Mesothelial cell of epicardium (in vitro differentiated cells): ENCODE measurements around the gene ENTR1. TPM values are rescaled to one million over a fixed set of nuclear protein-coding genes. Genes with fewer than 3 reads are reported as not detected.

ENCODE experiments used
- DNase-seq, 2 experiments: peaks; one replicate each; pipeline ENCODE4 v3.0.0; 2021; ENCODE audit warnings: low spot score in 2 of 2; ENCODE audit not compliant: unreplicated experiment in 2 of 2
- H3K27ac Mint-ChIP-seq: 2 replicates; pipeline ENCODE4 v1.8.0; 2021; ENCODE audit warnings: mixed read lengths
- H3K27me3 Mint-ChIP-seq: 2 replicates; pipeline ENCODE4 v1.8.0; 2021; ENCODE audit warnings: low read depth, mixed read lengths
- H3K36me3 Mint-ChIP-seq: 2 replicates; pipeline ENCODE4 v1.8.0; 2021; ENCODE audit warnings: mixed read lengths
- H3K4me1 Mint-ChIP-seq: 2 replicates; pipeline ENCODE4 v1.8.0; 2021; ENCODE audit warnings: mixed read lengths
- H3K4me3 Mint-ChIP-seq: 2 replicates; pipeline ENCODE4 v1.8.0; 2021; ENCODE audit warnings: mild to moderate bottlenecking, moderate library complexity, mixed read lengths
- H3K9me3 Mint-ChIP-seq: 2 replicates; pipeline ENCODE4 v1.8.0; 2021; ENCODE audit warnings: mixed read lengths
- total RNA-seq: library from RNA; stranded (reverse); gene quantifications from 3 replicates; pipeline ENCODE4 v1.2.1, GENCODE V29; 2021
- TF ChIP-seq, protein P1 (sequence below): fragments of 200-600 bp; sonication (generic); IDR thresholded peaks from one replicate; pipeline ENCODE4 v1.5.0; 2021; ENCODE audit warnings: antibody characterized with exemption; ENCODE audit not compliant: unreplicated experiment

ENTR1 gene
- total RNA-seq, 1 donor from 2014 or later = 67.3 TPM

DNA sequence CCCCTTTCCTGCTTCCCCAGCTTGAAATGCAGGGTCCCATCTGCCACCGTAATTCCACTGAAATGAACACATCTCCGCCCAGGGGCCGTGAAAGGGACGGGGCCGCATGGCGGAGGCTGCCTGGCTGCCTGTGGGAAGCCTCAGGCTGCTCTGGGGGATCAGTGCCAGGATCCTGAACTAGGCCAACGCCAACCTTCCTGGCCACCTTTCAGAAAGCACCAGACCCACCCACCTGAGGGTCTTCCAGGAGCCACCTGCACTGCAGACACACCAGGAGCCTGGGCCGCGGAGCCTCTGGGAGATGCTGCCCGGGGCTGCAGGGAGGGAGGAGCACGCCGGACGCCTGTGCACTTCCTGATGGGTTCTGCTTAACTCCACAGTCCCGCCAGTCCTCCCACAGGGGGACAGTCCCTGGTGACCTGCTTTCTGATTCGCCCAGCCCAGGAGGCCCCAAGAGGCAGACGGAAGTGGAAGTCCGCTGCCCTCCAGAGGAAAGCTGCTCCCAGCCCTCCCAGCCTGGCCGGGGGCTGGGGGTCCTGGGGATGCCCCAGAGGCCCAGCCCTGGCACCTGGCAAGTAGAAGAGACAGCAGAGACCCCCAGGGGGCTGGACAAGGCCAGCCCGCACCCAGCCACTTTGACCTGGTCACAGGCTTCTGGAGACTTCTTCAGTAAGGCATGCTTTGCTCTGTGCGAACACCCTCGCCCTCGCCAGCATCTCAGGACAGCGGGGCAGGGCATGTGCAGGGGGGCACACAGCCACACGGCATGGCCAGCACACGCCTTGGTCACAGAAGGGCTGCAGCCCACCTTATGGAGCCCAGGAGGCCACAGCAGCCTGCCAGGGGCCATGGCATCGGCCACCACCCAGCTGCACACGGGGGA is 36.9 kb downstream of the ENTR1 start, which contains the start of gene CARD9:
TSS of gene CARD9 (minus strand) at position 370 of the 883 bp plus-strand sequence. CDS start 1,591 bp downstream, outside the sequence.
- no peaks in the 10 kb centered on the region for H3K27me3 Mint-ChIP-seq
- H3K9me3 Mint-ChIP-seq = no peaks in the 10 kb centered on the region
- H3K27ac Mint-ChIP-seq = peak within 1 kb of the TSS; percentile 47
- peaks cover 13% of the 10 kb centered on the region for H3K4me1 Mint-ChIP-seq
- TF ChIP-seq, protein P1, sequence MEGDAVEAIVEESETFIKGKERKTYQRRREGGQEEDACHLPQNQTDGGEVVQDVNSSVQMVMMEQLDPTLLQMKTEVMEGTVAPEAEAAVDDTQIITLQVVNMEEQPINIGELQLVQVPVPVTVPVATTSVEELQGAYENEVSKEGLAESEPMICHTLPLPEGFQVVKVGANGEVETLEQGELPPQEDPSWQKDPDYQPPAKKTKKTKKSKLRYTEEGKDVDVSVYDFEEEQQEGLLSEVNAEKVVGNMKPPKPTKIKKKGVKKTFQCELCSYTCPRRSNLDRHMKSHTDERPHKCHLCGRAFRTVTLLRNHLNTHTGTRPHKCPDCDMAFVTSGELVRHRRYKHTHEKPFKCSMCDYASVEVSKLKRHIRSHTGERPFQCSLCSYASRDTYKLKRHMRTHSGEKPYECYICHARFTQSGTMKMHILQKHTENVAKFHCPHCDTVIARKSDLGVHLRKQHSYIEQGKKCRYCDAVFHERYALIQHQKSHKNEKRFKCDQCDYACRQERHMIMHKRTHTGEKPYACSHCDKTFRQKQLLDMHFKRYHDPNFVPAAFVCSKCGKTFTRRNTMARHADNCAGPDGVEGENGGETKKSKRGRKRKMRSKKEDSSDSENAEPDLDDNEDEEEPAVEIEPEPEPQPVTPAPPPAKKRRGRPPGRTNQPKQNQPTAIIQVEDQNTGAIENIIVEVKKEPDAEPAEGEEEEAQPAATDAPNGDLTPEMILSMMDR = no peak
- H3K4me3 Mint-ChIP-seq = peak within 1 kb of the TSS; percentile 37
- DNase-seq = no peak
- H3K36me3 Mint-ChIP-seq = no peaks in the 10 kb centered on the region

DNA sequence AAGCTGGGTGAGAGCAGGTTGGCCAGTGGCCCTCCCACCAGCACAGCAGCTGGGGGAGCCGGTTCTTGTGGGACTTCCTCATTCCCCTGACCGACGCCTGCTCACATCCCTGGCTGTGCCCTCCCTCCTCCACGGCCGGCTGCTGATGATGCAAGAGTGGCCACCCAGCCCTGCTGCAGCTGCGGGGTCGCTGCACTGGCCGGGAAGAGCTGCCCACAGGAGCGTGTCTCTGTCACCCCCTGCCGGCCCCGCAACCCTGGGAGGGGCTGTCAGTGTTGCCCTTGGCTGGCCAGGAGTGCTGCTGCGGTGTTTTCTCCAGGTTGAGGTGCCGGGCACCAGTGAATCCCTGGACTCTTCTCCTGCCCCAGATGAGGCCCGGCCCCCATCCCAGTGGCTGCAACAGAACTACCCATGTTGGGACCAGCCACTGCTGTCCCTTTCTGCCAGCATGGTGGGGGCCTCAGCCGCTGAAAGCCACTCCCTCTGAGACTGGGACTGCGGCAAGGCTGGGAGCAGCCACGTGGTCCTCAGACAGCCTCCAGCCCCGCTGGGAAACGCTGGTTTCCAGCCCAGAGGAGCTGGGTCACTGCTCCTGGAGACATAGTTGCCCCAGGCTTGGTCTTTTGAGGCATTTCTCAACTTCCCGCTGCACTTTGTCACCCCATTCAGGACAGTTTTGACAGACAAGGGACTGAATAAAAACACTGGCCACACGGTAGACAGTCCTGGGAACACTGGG is 37.7 kb downstream of the ENTR1 start:
- H3K27me3 Mint-ChIP-seq = no peaks in the 10 kb centered on the region
- H3K27ac Mint-ChIP-seq = peak overlapping the region; percentile 47
- DNase-seq = no peak
- no peaks in the 10 kb centered on the region for H3K36me3 Mint-ChIP-seq
- H3K9me3 Mint-ChIP-seq = no peaks in the 10 kb centered on the region
- TF ChIP-seq, protein P1 = no peak
- peak overlapping the region; percentile 37 for H3K4me3 Mint-ChIP-seq
- peaks cover 13% of the 10 kb centered on the region for H3K4me1 Mint-ChIP-seq

DNA sequence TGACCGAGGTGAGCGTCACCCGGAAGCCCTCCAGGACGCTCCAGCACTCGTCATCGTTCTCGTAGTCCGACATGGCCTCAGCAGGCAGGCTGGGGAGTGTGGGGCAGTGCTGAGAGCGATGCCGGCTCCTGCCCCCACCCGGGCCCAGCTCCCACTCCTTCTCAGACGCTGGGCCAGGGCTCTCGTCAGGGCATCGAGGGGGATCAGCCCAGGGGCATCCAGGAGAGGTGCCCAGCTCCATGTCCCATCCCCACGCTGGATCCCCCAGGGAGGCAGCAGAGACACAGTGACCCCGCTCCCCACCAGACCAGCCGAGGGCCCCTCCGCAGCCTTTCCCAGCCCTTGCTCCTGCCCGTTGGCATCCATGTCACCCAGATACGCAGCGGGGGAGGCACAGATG is 38.4 kb downstream of the ENTR1 start:
- H3K9me3 Mint-ChIP-seq = no peaks in the 10 kb centered on the region
- H3K36me3 Mint-ChIP-seq = no peaks in the 10 kb centered on the region
- H3K4me3 Mint-ChIP-seq = no peak overlapping the region
- H3K27me3 Mint-ChIP-seq = no peaks in the 10 kb centered on the region
- DNase-seq = no peak
- TF ChIP-seq, protein P1 = no peak
- peaks cover 13% of the 10 kb centered on the region for H3K4me1 Mint-ChIP-seq
- H3K27ac Mint-ChIP-seq = no peak overlapping the region

DNA sequence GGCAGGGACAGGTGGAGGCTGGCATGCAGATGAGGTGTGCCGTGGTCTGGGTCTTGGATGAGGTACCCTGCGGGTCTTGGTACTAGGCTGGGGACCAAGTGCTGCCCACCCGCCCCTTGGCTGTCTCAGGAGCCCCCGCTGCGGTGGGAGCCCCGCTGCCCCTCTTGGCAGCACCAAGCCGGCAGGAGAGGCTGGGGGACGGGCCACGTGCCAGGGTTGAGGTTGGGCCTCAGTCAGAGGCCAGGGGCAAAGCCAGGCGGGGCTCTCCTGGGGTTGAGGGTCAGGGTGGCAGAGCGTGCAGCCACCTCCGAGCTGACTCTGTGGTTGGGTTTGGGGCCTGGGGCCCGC is 38.9 kb downstream of the ENTR1 start:
- TF ChIP-seq, protein P1 = no peak
- H3K27me3 Mint-ChIP-seq = no peaks in the 10 kb centered on the region
- H3K4me1 Mint-ChIP-seq = peaks cover 13% of the 10 kb centered on the region
- DNase-seq = no peak
- H3K4me3 Mint-ChIP-seq = no peak overlapping the region
- H3K27ac Mint-ChIP-seq = no peak overlapping the region
- H3K36me3 Mint-ChIP-seq = no peaks in the 10 kb centered on the region
- H3K9me3 Mint-ChIP-seq = no peaks in the 10 kb centered on the region

DNA sequence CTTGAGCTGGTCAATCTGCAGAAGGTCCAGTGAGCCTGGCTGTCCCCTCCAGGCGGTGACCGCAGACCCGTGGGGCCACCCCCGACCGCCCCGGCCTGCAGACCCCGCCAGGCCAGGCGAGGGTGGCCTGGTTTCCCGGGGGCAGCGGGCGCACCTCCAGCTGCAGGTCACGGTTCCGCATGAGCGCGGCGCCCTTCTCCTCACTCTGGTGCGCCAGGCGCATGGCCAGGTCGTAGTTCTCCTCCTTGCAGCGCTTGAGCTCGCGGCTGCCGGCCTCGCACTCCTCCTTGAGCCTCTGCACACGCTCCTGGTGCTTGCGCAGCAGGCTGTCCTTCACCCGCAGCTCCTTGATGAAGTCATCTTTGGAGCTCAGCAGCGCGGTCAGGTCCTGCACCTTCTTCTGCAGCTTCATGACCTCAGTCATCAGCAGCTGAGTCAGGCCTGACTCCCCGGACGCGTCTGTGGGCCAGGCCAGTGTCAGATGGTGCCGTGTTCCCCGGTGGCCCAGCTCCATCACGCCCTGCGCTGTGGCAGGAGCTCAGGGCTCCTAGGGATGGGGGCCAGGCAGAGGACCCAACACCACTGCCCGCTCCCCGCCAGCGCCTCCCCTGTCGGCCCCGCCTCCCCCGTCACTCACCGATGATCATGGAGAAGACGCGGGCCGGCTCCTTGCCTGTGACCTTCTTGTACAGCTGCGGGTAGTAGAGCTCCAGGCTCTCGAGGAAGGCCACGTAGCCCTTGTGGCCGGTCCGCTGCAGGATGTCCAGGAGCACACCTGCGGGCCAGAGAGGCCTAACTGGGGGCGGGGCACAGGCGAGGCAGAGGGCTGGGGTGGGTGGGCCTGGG is 39.5 kb downstream of the ENTR1 start:
- no peaks in the 10 kb centered on the region for H3K9me3 Mint-ChIP-seq
- DNase-seq = no peak
- H3K4me1 Mint-ChIP-seq = peaks cover 13% of the 10 kb centered on the region
- TF ChIP-seq, protein P1 = no peak
- H3K36me3 Mint-ChIP-seq = no peaks in the 10 kb centered on the region
- H3K27me3 Mint-ChIP-seq = no peaks in the 10 kb centered on the region
- no peak overlapping the region for H3K27ac Mint-ChIP-seq
- no peak overlapping the region for H3K4me3 Mint-ChIP-seq
